HEK293 (cell line): ENCODE data around the gene SHMT2.
A peak's percentile ranks its signal among the peaks of the same experiment; 100 is the strongest.

Experiments used
- CTCF ChIA-PET: fragments of 350-600 bp; formaldehyde crosslinking; extraction: SDS; loops from one replicate; lab custom pipeline; 2021; ENCODE audit warnings: antibody characterized with exemption; lab: Yijun Ruan, JAX
- POLR2A ChIA-PET: fragments of 300-600 bp; formaldehyde crosslinking; extraction: SDS; loops from one replicate; lab custom pipeline; 2020; ENCODE audit warnings: antibody characterized with exemption, inconsistent platforms; lab: Yijun Ruan, JAX
- H3K27ac ChIP-seq: fragments of 200-500 bp; sonication (Bioruptor generic); 2 replicates; pipeline ENCODE4 v1.5.1; 2014; ENCODE audit warnings: low read depth, low read length, control low read depth, inconsistent platforms; ENCODE audit errors: extremely low read depth
- H3K36me3 ChIP-seq, 2 experiments: fragments of 200-500 bp in 1 of 2; sonication (Bioruptor generic) in 1 of 2; 1 replicate in 1 of 2; 2 replicates in 1 of 2; pipeline ENCODE4 v1.5.1; 2014 to 2017; ENCODE audit warnings: inconsistent platforms in 2 of 2, low read length in 2 of 2; ENCODE audit not compliant: control insufficient read depth in 2 of 2, insufficient read depth in 1 of 2
- H3K4me1 ChIP-seq: fragments of 200-500 bp; sonication (Bioruptor generic); 2 replicates; pipeline ENCODE4 v1.5.1; 2014; ENCODE audit warnings: mild to moderate bottlenecking, low read length, inconsistent platforms; ENCODE audit not compliant: control insufficient read depth, insufficient read depth
- H3K4me3 ChIP-seq: 2 replicates; pipeline ENCODE4 v1.5.1; 2011; ENCODE audit warnings: low read depth, mild to moderate bottlenecking, control low read depth, low read length, moderate library complexity
- H3K9me3 ChIP-seq: fragments of 200-500 bp; sonication (Bioruptor generic); 2 replicates; pipeline ENCODE4 v1.5.1; 2014; ENCODE audit warnings: low read depth, low read length, inconsistent platforms; ENCODE audit not compliant: control insufficient read depth, insufficient read depth
- HOXC10 ChIP-seq: sonication (generic); formaldehyde crosslinking; IDR thresholded peaks from 2 replicates; pipeline ENCODE4 v1.8.1; 2023; ENCODE audit warnings: mild to moderate bottlenecking, missing genetic modification reagents
- KLF16 ChIP-seq: fragments of 450-650 bp; formaldehyde crosslinking; IDR thresholded peaks from 2 replicates; pipeline ENCODE4 v1.5.1; 2017; ENCODE audit warnings: missing biosample characterization, missing genetic modification characterization
- KLF7 ChIP-seq: fragments of 450-650 bp; formaldehyde crosslinking; IDR thresholded peaks from 2 replicates; pipeline ENCODE4 v1.5.1; 2016; ENCODE audit warnings: missing biosample characterization, missing genetic modification characterization, borderline replicate concordance
- PRDM4 ChIP-seq: fragments of 450-650 bp; formaldehyde crosslinking; IDR thresholded peaks from 2 replicates; pipeline ENCODE4 v1.5.1; 2017; ENCODE audit warnings: missing biosample characterization, missing genetic modification characterization
- SP7 ChIP-seq: fragments of 450-650 bp; formaldehyde crosslinking; IDR thresholded peaks from 2 replicates; pipeline ENCODE4 v1.5.1; 2016; ENCODE audit warnings: missing biosample characterization, missing genetic modification characterization
- TRIM28 ChIP-seq: IDR thresholded peaks from 2 replicates; pipeline ENCODE4 v1.6.1; 2011; ENCODE audit warnings: low read length, control low read depth, borderline replicate concordance
- ZBTB7A ChIP-seq: fragments of 450-650 bp; formaldehyde crosslinking; IDR thresholded peaks from 2 replicates; pipeline ENCODE4 v1.5.1; 2016; ENCODE audit warnings: low read depth, missing biosample characterization, missing genetic modification characterization
- ZNF2 ChIP-seq: fragments of 450-650 bp; formaldehyde crosslinking; IDR thresholded peaks from 2 replicates; pipeline ENCODE4 v1.5.1; 2016; ENCODE audit warnings: missing biosample characterization, missing genetic modification characterization
- ZNF335 ChIP-seq: fragments of 450-650 bp; formaldehyde crosslinking; conservative IDR thresholded peaks from 2 replicates; pipeline ENCODE4 v1.5.1; 2016; ENCODE audit warnings: missing biosample characterization, missing genetic modification characterization
- ZNF621 ChIP-seq: fragments of 450-650 bp; formaldehyde crosslinking; IDR thresholded peaks from 2 replicates; pipeline ENCODE4 v1.5.1; 2017; ENCODE audit warnings: missing biosample characterization, missing genetic modification characterization
- ZNF626 ChIP-seq: fragments of 450-650 bp; sonication (Bioruptor Pico); formaldehyde crosslinking; IDR thresholded peaks from 2 replicates; pipeline ENCODE4 v1.5.1; 2018; ENCODE audit warnings: missing biosample characterization, missing genetic modification characterization, inconsistent platforms
- ZNF645 ChIP-seq: fragments of 450-650 bp; formaldehyde crosslinking; IDR thresholded peaks from 2 replicates; pipeline ENCODE4; 2016; ENCODE audit warnings: missing biosample characterization, missing genetic modification characterization
- ZNF701 ChIP-seq: fragments of 450-650 bp; formaldehyde crosslinking; IDR thresholded peaks from 2 replicates; pipeline ENCODE4 v1.5.1; 2016; ENCODE audit warnings: missing biosample characterization, missing genetic modification characterization
- ZNF776 ChIP-seq: fragments of 450-650 bp; formaldehyde crosslinking; IDR thresholded peaks from 2 replicates; pipeline ENCODE4 v1.5.0; 2017; ENCODE audit warnings: missing biosample characterization, missing genetic modification characterization, borderline replicate concordance
- ZXDB ChIP-seq: fragments of 450-650 bp; formaldehyde crosslinking; IDR thresholded peaks from 2 replicates; pipeline ENCODE4 v1.5.1; 2016; ENCODE audit warnings: missing biosample characterization, missing genetic modification characterization
- TF ChIP-seq, protein P1 (sequence below): fragments of 450-650 bp; formaldehyde crosslinking; IDR thresholded peaks from 2 replicates; pipeline ENCODE4 v1.5.1; 2016; ENCODE audit warnings: missing biosample characterization, missing genetic modification characterization
- TF ChIP-seq, protein P2 (sequence below): fragments of 450-650 bp; formaldehyde crosslinking; conservative IDR thresholded peaks from 2 replicates; pipeline ENCODE4 v1.5.1; 2016; ENCODE audit warnings: low read depth, missing biosample characterization, missing genetic modification characterization
- TF ChIP-seq, protein P3 (sequence below): fragments of 450-650 bp; formaldehyde crosslinking; optimal IDR thresholded peaks from 2 replicates; pipeline ENCODE3; 2016; ENCODE audit warnings: missing biosample characterization, mild to moderate bottlenecking, missing genetic modification characterization
- TF ChIP-seq, protein P4 (sequence below): fragments of 450-650 bp; formaldehyde crosslinking; IDR thresholded peaks from 2 replicates; pipeline ENCODE4 v1.5.1; 2016; ENCODE audit warnings: missing biosample characterization, missing genetic modification characterization, borderline replicate concordance

SHMT2 gene

DNA sequence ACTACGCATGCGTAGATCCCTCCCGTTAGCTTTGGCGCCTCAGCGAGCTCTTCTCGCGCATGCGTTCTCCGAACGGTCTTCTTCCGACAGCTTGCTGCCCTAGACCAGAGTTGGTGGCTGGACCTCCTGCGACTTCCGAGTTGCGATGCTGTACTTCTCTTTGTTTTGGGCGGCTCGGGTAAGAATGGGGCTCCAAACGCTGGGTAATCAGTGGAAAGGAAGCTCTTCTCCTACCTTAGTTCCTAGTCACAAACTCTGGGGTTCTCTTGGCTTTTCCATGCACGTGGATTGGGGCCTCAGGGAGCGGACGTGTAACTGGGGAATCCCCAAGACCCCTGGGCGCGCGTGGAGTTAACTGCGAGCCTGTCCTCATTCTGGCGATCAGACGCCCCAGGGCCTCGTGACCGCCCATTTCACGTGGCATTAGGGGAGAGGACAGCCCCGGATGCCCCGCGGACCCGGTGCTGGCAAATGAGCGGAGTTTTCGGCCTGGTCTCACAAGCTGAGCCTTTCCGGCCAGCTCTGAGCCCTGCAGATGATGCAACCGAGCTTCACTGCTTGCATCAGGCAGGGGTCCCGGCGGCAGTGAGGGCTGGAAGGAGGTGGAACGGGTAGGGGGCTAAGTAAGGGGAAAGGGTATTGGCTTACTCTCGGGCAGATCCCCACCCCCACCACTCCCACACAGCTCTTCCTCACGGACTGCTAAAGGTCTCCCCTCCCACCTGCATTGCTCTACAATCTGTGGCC, at the start of gene SHMT2:
Gene SHMT2, plus strand, starts transcription at position 78 of the 747 bp plus-strand sequence. Its CDS starts 68 bp downstream, at position 146.
- CTCF ChIA-PET = interaction anchor here (0.5 to 23.3 kb wide), 15 partner anchors 10 to 1111 kb away, joined by 3 to 628 read pairs (median 3); partner anchors contain the start of gene NXPH4
- H3K4me1 ChIP-seq = peaks cover 17% of the 10 kb centered on the region
- TF ChIP-seq HOXC10 (CRISPR knock-in tag) (no peak), ZNF2 (tag by site-specific recombination) (no peak; the same call in 1 of the 2 replicates), ZNF621 (tag by site-specific recombination) (no peak), PRDM4 (tag by site-specific recombination) (no peak), TRIM28 (0 out of 2 replicates have a peak, but pooled peaks have one; percentile 48), KLF7 (tag by site-specific recombination) (no peak), ZNF645 (tag by site-specific recombination) (no peak), ZXDB (tag by site-specific recombination) (peak; percentile 33), SP7 (tag by site-specific recombination) (peak; percentile 31; the same call in 1 of the 2 replicates), ZNF626 (no peak), ZBTB7A (tag by site-specific recombination) (no peak), ZNF776 (no peak), ZNF335 (tag by site-specific recombination) (peak; percentile 89), KLF16 (tag by site-specific recombination) (peak; percentile 72), ZNF701 (no peak)
- TF ChIP-seq, protein P1, sequence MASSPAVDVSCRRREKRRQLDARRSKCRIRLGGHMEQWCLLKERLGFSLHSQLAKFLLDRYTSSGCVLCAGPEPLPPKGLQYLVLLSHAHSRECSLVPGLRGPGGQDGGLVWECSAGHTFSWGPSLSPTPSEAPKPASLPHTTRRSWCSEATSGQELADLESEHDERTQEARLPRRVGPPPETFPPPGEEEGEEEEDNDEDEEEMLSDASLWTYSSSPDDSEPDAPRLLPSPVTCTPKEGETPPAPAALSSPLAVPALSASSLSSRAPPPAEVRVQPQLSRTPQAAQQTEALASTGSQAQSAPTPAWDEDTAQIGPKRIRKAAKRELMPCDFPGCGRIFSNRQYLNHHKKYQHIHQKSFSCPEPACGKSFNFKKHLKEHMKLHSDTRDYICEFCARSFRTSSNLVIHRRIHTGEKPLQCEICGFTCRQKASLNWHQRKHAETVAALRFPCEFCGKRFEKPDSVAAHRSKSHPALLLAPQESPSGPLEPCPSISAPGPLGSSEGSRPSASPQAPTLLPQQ (tag by site-specific recombination) = peak; percentile 78
- TF ChIP-seq, protein P2, sequence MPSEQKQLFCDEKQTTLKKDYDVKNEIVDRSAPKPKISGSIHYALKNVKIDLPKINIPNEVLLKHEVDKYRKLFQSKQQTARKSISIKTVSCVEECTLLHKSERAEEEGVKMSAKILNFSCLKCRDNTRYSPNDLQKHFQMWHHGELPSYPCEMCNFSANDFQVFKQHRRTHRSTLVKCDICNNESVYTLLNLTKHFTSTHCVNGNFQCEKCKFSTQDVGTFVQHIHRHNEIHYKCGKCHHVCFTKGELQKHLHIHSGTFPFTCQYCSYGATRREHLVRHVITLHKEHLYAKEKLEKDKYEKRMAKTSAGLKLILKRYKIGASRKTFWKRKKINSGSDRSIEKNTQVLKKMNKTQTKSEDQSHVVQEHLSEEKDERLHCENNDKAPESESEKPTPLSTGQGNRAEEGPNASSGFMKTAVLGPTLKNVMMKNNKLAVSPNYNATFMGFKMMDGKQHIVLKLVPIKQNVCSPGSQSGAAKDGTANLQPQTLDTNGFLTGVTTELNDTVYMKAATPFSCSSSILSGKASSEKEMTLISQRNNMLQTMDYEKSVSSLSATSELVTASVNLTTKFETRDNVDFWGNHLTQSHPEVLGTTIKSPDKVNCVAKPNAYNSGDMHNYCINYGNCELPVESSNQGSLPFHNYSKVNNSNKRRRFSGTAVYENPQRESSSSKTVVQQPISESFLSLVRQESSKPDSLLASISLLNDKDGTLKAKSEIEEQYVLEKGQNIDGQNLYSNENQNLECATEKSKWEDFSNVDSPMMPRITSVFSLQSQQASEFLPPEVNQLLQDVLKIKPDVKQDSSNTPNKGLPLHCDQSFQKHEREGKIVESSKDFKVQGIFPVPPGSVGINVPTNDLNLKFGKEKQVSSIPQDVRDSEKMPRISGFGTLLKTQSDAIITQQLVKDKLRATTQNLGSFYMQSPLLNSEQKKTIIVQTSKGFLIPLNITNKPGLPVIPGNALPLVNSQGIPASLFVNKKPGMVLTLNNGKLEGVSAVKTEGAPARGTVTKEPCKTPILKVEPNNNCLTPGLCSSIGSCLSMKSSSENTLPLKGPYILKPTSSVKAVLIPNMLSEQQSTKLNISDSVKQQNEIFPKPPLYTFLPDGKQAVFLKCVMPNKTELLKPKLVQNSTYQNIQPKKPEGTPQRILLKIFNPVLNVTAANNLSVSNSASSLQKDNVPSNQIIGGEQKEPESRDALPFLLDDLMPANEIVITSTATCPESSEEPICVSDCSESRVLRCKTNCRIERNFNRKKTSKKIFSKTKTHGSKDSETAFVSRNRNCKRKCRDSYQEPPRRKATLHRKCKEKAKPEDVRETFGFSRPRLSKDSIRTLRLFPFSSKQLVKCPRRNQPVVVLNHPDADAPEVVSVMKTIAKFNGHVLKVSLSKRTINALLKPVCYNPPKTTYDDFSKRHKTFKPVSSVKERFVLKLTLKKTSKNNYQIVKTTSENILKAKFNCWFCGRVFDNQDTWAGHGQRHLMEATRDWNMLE = no peak
- TF ChIP-seq, protein P3, sequence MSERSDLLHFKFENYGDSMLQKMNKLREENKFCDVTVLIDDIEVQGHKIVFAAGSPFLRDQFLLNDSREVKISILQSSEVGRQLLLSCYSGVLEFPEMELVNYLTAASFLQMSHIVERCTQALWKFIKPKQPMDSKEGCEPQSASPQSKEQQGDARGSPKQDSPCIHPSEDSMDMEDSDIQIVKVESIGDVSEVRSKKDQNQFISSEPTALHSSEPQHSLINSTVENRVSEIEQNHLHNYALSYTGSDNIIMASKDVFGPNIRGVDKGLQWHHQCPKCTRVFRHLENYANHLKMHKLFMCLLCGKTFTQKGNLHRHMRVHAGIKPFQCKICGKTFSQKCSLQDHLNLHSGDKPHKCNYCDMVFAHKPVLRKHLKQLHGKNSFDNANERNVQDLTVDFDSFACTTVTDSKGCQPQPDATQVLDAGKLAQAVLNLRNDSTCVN = peak; percentile 26
- TF ChIP-seq, protein P4, sequence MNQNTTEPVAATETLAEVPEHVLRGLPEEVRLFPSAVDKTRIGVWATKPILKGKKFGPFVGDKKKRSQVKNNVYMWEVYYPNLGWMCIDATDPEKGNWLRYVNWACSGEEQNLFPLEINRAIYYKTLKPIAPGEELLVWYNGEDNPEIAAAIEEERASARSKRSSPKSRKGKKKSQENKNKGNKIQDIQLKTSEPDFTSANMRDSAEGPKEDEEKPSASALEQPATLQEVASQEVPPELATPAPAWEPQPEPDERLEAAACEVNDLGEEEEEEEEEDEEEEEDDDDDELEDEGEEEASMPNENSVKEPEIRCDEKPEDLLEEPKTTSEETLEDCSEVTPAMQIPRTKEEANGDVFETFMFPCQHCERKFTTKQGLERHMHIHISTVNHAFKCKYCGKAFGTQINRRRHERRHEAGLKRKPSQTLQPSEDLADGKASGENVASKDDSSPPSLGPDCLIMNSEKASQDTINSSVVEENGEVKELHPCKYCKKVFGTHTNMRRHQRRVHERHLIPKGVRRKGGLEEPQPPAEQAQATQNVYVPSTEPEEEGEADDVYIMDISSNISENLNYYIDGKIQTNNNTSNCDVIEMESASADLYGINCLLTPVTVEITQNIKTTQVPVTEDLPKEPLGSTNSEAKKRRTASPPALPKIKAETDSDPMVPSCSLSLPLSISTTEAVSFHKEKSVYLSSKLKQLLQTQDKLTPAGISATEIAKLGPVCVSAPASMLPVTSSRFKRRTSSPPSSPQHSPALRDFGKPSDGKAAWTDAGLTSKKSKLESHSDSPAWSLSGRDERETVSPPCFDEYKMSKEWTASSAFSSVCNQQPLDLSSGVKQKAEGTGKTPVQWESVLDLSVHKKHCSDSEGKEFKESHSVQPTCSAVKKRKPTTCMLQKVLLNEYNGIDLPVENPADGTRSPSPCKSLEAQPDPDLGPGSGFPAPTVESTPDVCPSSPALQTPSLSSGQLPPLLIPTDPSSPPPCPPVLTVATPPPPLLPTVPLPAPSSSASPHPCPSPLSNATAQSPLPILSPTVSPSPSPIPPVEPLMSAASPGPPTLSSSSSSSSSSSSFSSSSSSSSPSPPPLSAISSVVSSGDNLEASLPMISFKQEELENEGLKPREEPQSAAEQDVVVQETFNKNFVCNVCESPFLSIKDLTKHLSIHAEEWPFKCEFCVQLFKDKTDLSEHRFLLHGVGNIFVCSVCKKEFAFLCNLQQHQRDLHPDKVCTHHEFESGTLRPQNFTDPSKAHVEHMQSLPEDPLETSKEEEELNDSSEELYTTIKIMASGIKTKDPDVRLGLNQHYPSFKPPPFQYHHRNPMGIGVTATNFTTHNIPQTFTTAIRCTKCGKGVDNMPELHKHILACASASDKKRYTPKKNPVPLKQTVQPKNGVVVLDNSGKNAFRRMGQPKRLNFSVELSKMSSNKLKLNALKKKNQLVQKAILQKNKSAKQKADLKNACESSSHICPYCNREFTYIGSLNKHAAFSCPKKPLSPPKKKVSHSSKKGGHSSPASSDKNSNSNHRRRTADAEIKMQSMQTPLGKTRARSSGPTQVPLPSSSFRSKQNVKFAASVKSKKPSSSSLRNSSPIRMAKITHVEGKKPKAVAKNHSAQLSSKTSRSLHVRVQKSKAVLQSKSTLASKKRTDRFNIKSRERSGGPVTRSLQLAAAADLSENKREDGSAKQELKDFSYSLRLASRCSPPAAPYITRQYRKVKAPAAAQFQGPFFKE = no peak

More for the DNA sequence above, at the start of gene SHMT2:
- Histone ChIP-seq H3K36me3 (peaks cover 0 to 42% of the 10 kb centered on the region in 2 experiments; a peak in 1 of 3 replicates), H3K4me3 (peak within 1 kb of the TSS; percentile 46), H3K27ac (peak within 1 kb of the TSS; percentile 87), H3K9me3 (no peaks in the 10 kb centered on the region)
- POLR2A ChIA-PET = interaction anchor here (0.6 to 3.5 kb wide), 12 partner anchors 8 to 593 kb away, joined by 3 to 72 read pairs (median 6); partner anchors contain the start of genes DDIT3, GLI1, INHBE and NXPH4
